GM23338 (cell line): ENCODE measurements around the gene KCNH4. TPM values are rescaled to one million over a fixed set of nuclear protein-coding genes. Genes with fewer than 3 reads are reported as not detected.
"Not testable (repeated sequence)": the region's sequence is repeated elsewhere in the genome, so short reads cannot be mapped to it uniquely, and the experiment has no call there.

ENCODE experiments used
- ATAC-seq: fragments of 200-7000 bp; cut with Tn5 transposase; 3 replicates; pipeline ENCODE4 v1.9.1; 2020
- DNase-seq: peaks from one replicate; pipeline ENCODE4 v3.0.0-alpha.2; 2015; ENCODE audit warnings: low spot score
- H2AFZ ChIP-seq: fragments of 200-600 bp; sonication (generic); 2 replicates; pipeline ENCODE4 v1.8.0; 2016; ENCODE audit warnings: antibody characterized with exemption, mild to moderate bottlenecking, moderate library complexity
- H3F3A ChIP-seq: fragments of 200-600 bp; sonication (generic); replicated peaks from 2 replicates; pipeline ENCODE4 v1.8.0; 2017; ENCODE audit warnings: antibody characterized with exemption, mixed run types, low read depth
- H3K27ac ChIP-seq: fragments of 200-600 bp; sonication (generic); 2 replicates; pipeline ENCODE4 v1.6.1; 2016; ENCODE audit warnings: low read depth
- H3K27me3 ChIP-seq: fragments of 200-600 bp; sonication (generic); 2 replicates; pipeline ENCODE4 v1.8.0; 2016; ENCODE audit warnings: mild to moderate bottlenecking, mixed run types, moderate library complexity; ENCODE audit not compliant: insufficient read depth
- H3K36me3 ChIP-seq: fragments of 200-600 bp; sonication (generic); 2 replicates; pipeline ENCODE4 v1.8.0; 2016; ENCODE audit warnings: mild to moderate bottlenecking; ENCODE audit not compliant: insufficient read depth
- H3K4me1 ChIP-seq: fragments of 200-600 bp; sonication (generic); 2 replicates; pipeline ENCODE4 v1.8.0; 2016; ENCODE audit warnings: mild to moderate bottlenecking, moderate library complexity; ENCODE audit not compliant: insufficient read depth
- H3K4me2 ChIP-seq: fragments of 200-600 bp; sonication (generic); 2 replicates; pipeline ENCODE4 v1.7.1; 2017; ENCODE audit warnings: mixed run types
- H3K4me3 ChIP-seq: fragments of 200-600 bp; sonication (generic); 2 replicates; pipeline ENCODE4 v1.6.1; 2016; ENCODE audit warnings: mixed run types
- H3K79me2 ChIP-seq: fragments of 200-600 bp; sonication (generic); replicated peaks from 2 replicates; pipeline ENCODE4 v1.8.0; 2017; ENCODE audit warnings: mild to moderate bottlenecking; ENCODE audit not compliant: insufficient read depth
- H3K9me2 ChIP-seq: fragments of 200-600 bp; sonication (generic); 2 replicates; pipeline ENCODE4 v1.8.0; 2017; ENCODE audit not compliant: insufficient read depth
- H4K20me1 ChIP-seq: fragments of 200-600 bp; sonication (generic); replicated peaks from 2 replicates; pipeline ENCODE4 v1.8.0; 2017; ENCODE audit warnings: mild to moderate bottlenecking; ENCODE audit not compliant: insufficient read depth
- H3K27ac Mint-ChIP-seq: 2 replicates; pipeline ENCODE4 v1.8.0; 2020; ENCODE audit warnings: inconsistent platforms, mild to moderate bottlenecking, moderate library complexity, mixed read lengths
- H3K27me3 Mint-ChIP-seq: 3 replicates; pipeline ENCODE4 v1.8.0; 2022; ENCODE audit warnings: low read depth, mild to moderate bottlenecking, moderate library complexity, mixed read lengths, inconsistent platforms; ENCODE audit not compliant: insufficient read depth, poor library complexity
- H3K36me3 Mint-ChIP-seq: 3 replicates; pipeline ENCODE4 v1.8.0; 2021; ENCODE audit warnings: low read depth, mild to moderate bottlenecking, inconsistent platforms, moderate library complexity, mixed read lengths
- H3K4me1 Mint-ChIP-seq: 3 replicates; pipeline ENCODE4 v1.8.0; 2020; ENCODE audit warnings: mild to moderate bottlenecking, inconsistent platforms, mixed read lengths
- H3K4me3 Mint-ChIP-seq: 3 replicates; pipeline ENCODE4 v1.8.0; 2021; ENCODE audit warnings: moderate library complexity, mild to moderate bottlenecking, inconsistent platforms, mixed read lengths
- H3K9me3 Mint-ChIP-seq: 3 replicates; pipeline ENCODE4 v1.8.0; 2020; ENCODE audit warnings: moderate library complexity, mild to moderate bottlenecking, inconsistent platforms, mixed read lengths
- CREB1 ChIP-seq: fragments of 250-450 bp; sonication (Bioruptor Pico); IDR thresholded peaks from 2 replicates; pipeline ENCODE4 v1.5.0; 2020; ENCODE audit warnings: low read depth, mild to moderate bottlenecking, moderate library complexity
- EZH2phosphoT487 ChIP-seq: fragments of 200-600 bp; sonication (generic); IDR thresholded peaks from one replicate; pipeline ENCODE4 v1.8.1; 2018; ENCODE audit warnings: antibody characterized with exemption; ENCODE audit not compliant: unreplicated experiment
- JUNB ChIP-seq: IDR thresholded peaks from one replicate; pipeline ENCODE4 v1.6.1; 2016; ENCODE audit warnings: antibody characterized with exemption; ENCODE audit not compliant: unreplicated experiment
- ZNF114 ChIP-seq: fragments of 250-450 bp; sonication (Bioruptor Pico); IDR thresholded peaks from 2 replicates; pipeline ENCODE4 v1.5.0; 2020; ENCODE audit warnings: mild to moderate bottlenecking, moderate library complexity
- ZNF331 ChIP-seq: fragments of 250-450 bp; sonication (Bioruptor Pico); IDR thresholded peaks from 2 replicates; pipeline ENCODE4 v1.5.0; 2020; ENCODE audit warnings: low read depth, mild to moderate bottlenecking, moderate library complexity
- polyA plus RNA-seq: library from polyadenylated mRNA; unstranded; fragments of >200 nt; fragmentation: Nextera tagmentation; extraction: Ambion mirVana; gene quantifications from 2 replicates; pipeline ENCODE4 v1.2.1, GENCODE V29; 2016
- total RNA-seq: library from RNA; depleted of rRNA; stranded (reverse); fragments of >200 nt; shearing (Covaris generic); gene quantifications from 2 replicates; pipeline ENCODE4 v1.2.3, GENCODE V29; 2014
- TF ChIP-seq, protein P1 (sequence below): IDR thresholded peaks from 2 replicates; pipeline ENCODE4 v1.6.1; 2016; ENCODE audit warnings: antibody characterized with exemption
- TF ChIP-seq, protein P2 (sequence below): fragments of 250-450 bp; sonication (Bioruptor Pico); IDR thresholded peaks from 2 replicates; pipeline ENCODE4 v1.5.0; 2020; ENCODE audit warnings: mild to moderate bottlenecking, moderate library complexity
- TF ChIP-seq, protein P3 (sequence below): IDR thresholded peaks from one replicate; pipeline ENCODE4 v1.6.1; 2018; ENCODE audit warnings: antibody characterized with exemption; ENCODE audit not compliant: unreplicated experiment

KCNH4 gene
- total and polyA plus RNA-seq, 2 experiments from 2014 or later = 0.08 to 0.49 TPM

DNA sequence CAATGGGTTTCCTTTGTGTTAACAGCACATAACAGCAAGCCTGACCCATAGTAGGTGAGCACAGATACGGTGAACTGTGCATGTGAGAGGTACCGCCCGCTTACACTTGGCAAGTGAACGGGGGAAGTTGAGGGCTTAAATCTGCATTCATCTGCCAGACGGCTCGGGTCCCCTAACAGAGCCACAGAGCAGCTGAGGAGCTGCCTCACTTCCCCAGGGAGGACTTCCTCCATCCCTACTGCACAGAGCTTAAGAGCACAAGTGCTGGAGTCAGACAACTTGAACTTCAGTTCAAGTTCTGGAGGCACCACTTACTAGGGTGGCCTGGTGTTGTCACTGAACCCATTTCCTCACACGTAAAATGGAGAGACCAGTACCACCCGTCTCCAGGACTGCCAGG lies 39.6 kb downstream of the KCNH4 start:
- Mint-ChIP-seq H3K36me3 (peaks cover 9% of the 10 kb centered on the region; the same call in 2 of the 3 replicates), H3K27ac (no peak overlapping the region), H3K9me3 (no peaks in the 10 kb centered on the region), H3K4me1 (peaks cover 3% of the 10 kb centered on the region; the same call in 1 of the 3 replicates), H3K4me3 (no peak overlapping the region), H3K27me3 (no peaks in the 10 kb centered on the region)
- Histone ChIP-seq H3K4me1 (peaks cover 2% of the 10 kb centered on the region), H3K27me3 (no peaks in the 10 kb centered on the region), H3K27ac (no peak overlapping the region; the same call in 1 of the 2 replicates), H3K4me3 (no peak overlapping the region), H3K36me3 (no peaks in the 10 kb centered on the region), H2AFZ (no peak overlapping the region), H4K20me1 (peaks cover 20% of the 10 kb centered on the region), H3K79me2 (peaks cover 91% of the 10 kb centered on the region), H3F3A (no peaks in the 10 kb centered on the region), H3K4me2 (no peak overlapping the region), H3K9me2 (no peaks in the 10 kb centered on the region)
- DNase-seq (no peak), ATAC-seq (no peak)
- TF ChIP-seq, protein P1, sequence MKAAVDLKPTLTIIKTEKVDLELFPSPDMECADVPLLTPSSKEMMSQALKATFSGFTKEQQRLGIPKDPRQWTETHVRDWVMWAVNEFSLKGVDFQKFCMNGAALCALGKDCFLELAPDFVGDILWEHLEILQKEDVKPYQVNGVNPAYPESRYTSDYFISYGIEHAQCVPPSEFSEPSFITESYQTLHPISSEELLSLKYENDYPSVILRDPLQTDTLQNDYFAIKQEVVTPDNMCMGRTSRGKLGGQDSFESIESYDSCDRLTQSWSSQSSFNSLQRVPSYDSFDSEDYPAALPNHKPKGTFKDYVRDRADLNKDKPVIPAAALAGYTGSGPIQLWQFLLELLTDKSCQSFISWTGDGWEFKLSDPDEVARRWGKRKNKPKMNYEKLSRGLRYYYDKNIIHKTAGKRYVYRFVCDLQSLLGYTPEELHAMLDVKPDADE = no peak
- TF ChIP-seq ZNF114 (CRISPR knock-in tag) = no peak
- TF ChIP-seq CREB1 (CRISPR knock-in tag) = no peak
- no peak for TF ChIP-seq EZH2phosphoT487
- TF ChIP-seq, protein P2, sequence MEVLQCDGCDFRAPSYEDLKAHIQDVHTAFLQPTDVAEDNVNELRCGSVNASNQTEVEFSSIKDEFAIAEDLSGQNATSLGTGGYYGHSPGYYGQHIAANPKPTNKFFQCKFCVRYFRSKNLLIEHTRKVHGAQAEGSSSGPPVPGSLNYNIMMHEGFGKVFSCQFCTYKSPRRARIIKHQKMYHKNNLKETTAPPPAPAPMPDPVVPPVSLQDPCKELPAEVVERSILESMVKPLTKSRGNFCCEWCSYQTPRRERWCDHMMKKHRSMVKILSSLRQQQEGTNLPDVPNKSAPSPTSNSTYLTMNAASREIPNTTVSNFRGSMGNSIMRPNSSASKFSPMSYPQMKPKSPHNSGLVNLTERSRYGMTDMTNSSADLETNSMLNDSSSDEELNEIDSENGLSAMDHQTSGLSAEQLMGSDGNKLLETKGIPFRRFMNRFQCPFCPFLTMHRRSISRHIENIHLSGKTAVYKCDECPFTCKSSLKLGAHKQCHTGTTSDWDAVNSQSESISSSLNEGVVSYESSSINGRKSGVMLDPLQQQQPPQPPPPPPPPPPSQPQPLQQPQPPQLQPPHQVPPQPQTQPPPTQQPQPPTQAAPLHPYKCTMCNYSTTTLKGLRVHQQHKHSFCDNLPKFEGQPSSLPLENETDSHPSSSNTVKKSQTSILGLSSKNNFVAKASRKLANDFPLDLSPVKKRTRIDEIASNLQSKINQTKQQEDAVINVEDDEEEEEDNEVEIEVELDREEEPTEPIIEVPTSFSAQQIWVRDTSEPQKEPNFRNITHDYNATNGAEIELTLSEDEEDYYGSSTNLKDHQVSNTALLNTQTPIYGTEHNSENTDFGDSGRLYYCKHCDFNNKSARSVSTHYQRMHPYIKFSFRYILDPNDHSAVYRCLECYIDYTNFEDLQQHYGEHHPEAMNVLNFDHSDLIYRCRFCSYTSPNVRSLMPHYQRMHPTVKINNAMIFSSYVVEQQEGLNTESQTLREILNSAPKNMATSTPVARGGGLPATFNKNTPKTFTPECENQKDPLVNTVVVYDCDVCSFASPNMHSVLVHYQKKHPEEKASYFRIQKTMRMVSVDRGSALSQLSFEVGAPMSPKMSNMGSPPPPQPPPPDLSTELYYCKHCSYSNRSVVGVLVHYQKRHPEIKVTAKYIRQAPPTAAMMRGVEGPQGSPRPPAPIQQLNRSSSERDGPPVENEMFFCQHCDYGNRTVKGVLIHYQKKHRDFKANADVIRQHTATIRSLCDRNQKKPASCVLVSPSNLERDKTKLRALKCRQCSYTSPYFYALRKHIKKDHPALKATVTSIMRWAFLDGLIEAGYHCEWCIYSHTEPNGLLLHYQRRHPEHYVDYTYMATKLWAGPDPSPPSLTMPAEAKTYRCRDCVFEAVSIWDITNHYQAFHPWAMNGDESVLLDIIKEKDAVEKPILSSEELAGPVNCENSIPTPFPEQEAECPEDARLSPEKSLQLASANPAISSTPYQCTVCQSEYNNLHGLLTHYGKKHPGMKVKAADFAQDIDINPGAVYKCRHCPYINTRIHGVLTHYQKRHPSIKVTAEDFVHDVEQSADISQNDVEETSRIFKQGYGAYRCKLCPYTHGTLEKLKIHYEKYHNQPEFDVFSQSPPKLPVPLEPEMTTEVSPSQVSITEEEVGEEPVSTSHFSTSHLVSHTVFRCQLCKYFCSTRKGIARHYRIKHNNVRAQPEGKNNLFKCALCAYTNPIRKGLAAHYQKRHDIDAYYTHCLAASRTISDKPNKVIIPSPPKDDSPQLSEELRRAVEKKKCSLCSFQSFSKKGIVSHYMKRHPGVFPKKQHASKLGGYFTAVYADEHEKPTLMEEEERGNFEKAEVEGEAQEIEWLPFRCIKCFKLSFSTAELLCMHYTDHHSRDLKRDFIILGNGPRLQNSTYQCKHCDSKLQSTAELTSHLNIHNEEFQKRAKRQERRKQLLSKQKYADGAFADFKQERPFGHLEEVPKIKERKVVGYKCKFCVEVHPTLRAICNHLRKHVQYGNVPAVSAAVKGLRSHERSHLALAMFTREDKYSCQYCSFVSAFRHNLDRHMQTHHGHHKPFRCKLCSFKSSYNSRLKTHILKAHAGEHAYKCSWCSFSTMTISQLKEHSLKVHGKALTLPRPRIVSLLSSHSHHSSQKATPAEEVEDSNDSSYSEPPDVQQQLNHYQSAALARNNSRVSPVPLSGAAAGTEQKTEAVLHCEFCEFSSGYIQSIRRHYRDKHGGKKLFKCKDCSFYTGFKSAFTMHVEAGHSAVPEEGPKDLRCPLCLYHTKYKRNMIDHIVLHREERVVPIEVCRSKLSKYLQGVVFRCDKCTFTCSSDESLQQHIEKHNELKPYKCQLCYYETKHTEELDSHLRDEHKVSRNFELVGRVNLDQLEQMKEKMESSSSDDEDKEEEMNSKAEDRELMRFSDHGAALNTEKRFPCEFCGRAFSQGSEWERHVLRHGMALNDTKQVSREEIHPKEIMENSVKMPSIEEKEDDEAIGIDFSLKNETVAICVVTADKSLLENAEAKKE (CRISPR knock-in tag) = no peak
- TF ChIP-seq, protein P3, sequence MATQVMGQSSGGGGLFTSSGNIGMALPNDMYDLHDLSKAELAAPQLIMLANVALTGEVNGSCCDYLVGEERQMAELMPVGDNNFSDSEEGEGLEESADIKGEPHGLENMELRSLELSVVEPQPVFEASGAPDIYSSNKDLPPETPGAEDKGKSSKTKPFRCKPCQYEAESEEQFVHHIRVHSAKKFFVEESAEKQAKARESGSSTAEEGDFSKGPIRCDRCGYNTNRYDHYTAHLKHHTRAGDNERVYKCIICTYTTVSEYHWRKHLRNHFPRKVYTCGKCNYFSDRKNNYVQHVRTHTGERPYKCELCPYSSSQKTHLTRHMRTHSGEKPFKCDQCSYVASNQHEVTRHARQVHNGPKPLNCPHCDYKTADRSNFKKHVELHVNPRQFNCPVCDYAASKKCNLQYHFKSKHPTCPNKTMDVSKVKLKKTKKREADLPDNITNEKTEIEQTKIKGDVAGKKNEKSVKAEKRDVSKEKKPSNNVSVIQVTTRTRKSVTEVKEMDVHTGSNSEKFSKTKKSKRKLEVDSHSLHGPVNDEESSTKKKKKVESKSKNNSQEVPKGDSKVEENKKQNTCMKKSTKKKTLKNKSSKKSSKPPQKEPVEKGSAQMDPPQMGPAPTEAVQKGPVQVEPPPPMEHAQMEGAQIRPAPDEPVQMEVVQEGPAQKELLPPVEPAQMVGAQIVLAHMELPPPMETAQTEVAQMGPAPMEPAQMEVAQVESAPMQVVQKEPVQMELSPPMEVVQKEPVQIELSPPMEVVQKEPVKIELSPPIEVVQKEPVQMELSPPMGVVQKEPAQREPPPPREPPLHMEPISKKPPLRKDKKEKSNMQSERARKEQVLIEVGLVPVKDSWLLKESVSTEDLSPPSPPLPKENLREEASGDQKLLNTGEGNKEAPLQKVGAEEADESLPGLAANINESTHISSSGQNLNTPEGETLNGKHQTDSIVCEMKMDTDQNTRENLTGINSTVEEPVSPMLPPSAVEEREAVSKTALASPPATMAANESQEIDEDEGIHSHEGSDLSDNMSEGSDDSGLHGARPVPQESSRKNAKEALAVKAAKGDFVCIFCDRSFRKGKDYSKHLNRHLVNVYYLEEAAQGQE = no peak
- TF ChIP-seq ZNF331 (CRISPR knock-in tag) = no peak
- no peak for TF ChIP-seq JUNB

DNA sequence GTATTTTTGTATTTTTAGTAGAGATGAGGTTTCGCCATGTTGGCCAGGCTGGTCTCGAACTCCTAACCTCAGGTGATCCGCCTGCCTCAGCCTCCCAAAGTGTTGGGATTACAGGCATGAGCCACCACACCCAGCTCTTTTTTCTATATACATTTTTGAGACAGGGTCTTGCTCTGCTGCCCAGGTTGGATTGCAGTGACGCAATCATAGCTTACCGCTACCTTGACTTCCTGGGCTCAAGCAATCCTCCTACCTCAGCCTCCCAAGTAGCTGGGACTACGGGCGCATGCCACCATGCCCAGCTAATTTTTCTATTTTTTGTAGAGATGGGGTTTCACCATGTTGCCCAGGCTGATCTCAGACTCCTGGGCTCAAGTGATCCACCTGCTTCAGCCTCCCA lies 40.3 kb downstream of the KCNH4 start:
- H3K4me3 ChIP-seq, H2AFZ ChIP-seq, H3F3A ChIP-seq, H3K27me3 Mint-ChIP-seq, H3K4me1 Mint-ChIP-seq, DNase-seq, H3K27ac Mint-ChIP-seq, H3K9me3 Mint-ChIP-seq, H3K36me3 Mint-ChIP-seq, H3K27me3 ChIP-seq, H3K4me2 ChIP-seq, H3K4me1 ChIP-seq, H3K4me3 Mint-ChIP-seq, H3K36me3 ChIP-seq, H3K27ac ChIP-seq, H3K9me2 ChIP-seq, ATAC-seq: not testable (repeated sequence)
- Histone ChIP-seq H4K20me1 (peaks cover 20% of the 10 kb centered on the region), H3K79me2 (peaks cover 87% of the 10 kb centered on the region)
